ENCODE data around the gene LYSMD4.

DNA sequence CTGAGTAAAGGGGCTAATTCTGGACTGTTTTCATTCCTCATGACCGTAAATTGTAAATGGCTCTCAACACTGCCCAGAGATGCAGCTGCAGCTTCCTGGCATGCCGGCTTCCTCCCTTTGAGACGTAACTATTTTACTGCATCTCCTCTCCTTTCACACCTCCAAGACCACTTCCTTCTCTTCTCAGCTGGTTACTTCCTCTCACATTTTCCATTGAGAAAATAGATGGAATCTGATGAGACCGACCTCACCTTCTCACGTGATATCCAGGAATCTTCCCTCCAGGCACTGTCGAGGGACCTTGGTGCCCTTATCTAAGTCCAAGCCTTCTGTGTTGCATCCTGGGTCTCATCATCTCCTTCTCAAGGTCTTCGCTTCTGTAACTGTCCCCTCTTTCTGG, 12.7 kb downstream of the LYSMD4 start:
- no peak for TF ChIP-seq GABPA (IDR thresholded peaks at IDR 0.05; ENCODE audit: low read depth)
- no peak for TF ChIP-seq SP1 (IDR thresholded peaks at IDR 0.05; ENCODE audit: low read depth, low read length)
- no peak for TF ChIP-seq SMARCA5 (IDR thresholded peaks at IDR 0.05)
- no peak for TF ChIP-seq SRF (IDR thresholded peaks at IDR 0.05; ENCODE audit: low read depth in 2 of 2, low read length in 2 of 2)
- no peak for TF ChIP-seq SMAD1 (IDR thresholded peaks at IDR 0.05; ENCODE audit: low read depth, partially characterized antibody)
- no peak for TF ChIP-seq SIN3A (IDR thresholded peaks at IDR 0.05; ENCODE audit: low read depth, low read length)
- no peak for TF ChIP-seq ATF7 (IDR thresholded peaks at IDR 0.05; ENCODE audit: low read depth)
- TF ChIP-seq CBX5 (IDR thresholded peaks at IDR 0.05; ENCODE audit: low read depth), result no peak
- TF ChIP-seq IKZF1 (conservative IDR thresholded peaks at IDR 0.05), result no peak
- no peak for TF ChIP-seq CTCF (IDR thresholded peaks at IDR 0.05 in 2 of 3, conservative IDR thresholded peaks at IDR 0.05 in 1 of 3; ENCODE audit: control insufficient read depth in 2 of 3, extremely low read depth in 1 of 3, insufficient read depth in 1 of 3, low read depth in 3 of 3, low read length in 3 of 3)
- no peak for TF ChIP-seq POLR2AphosphoS5 (IDR thresholded peaks at IDR 0.05; ENCODE audit: low read length)
- TF ChIP-seq BACH1 (IDR thresholded peaks at IDR 0.05; ENCODE audit: borderline replicate concordance), result no peak
- no peak for TF ChIP-seq JUNB (IDR thresholded peaks at IDR 0.05)
- TF ChIP-seq, protein P1, sequence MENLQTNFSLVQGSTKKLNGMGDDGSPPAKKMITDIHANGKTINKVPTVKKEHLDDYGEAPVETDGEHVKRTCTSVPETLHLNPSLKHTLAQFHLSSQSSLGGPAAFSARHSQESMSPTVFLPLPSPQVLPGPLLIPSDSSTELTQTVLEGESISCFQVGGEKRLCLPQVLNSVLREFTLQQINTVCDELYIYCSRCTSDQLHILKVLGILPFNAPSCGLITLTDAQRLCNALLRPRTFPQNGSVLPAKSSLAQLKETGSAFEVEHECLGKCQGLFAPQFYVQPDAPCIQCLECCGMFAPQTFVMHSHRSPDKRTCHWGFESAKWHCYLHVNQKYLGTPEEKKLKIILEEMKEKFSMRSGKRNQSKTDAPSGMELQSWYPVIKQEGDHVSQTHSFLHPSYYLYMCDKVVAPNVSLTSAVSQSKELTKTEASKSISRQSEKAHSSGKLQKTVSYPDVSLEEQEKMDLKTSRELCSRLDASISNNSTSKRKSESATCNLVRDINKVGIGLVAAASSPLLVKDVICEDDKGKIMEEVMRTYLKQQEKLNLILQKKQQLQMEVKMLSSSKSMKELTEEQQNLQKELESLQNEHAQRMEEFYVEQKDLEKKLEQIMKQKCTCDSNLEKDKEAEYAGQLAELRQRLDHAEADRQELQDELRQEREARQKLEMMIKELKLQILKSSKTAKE (IDR thresholded peaks at IDR 0.05; ENCODE audit: low read depth, poor library complexity, severe bottlenecking), result no peak
